Esophagus muscularis mucosa (tissue), 3 donors: ENCODE data around the gene ALDH6A1.

Experiments used
- CTCF ChIP-seq, 3 experiments: fragments of 200-600 bp in 2 of 3; fragments of 450-650 bp in 1 of 3; sonication (generic) in 2 of 3; IDR thresholded peaks; one replicate each; pipeline ENCODE4 v1.5.1; 2017 to 2019; ENCODE audit warnings: antibody characterized with exemption in 3 of 3, mild to moderate bottlenecking in 2 of 3, moderate library complexity in 1 of 3
- POLR2A ChIP-seq: fragments of 450-650 bp; IDR thresholded peaks from one replicate; pipeline ENCODE4 v1.6.1; 2017; ENCODE audit warnings: antibody characterized with exemption, moderate library complexity, mild to moderate bottlenecking, low read depth

- TF ChIP-seq CTCF (IDR thresholded peaks at IDR 0.05) (no peak), POLR2A (no peak)
These were observed 889 bp upstream of the ALDH6A1 start for GRCh38 chr14:74085047-74085637.
